A549 (cell line): ENCODE data around the gene CALML5.

Experiments
- CHD4 ChIP-seq: fragments of 200-600 bp; sonication (generic); IDR thresholded peaks from 2 replicates; pipeline ENCODE4 v1.6.1; 2016; ENCODE audit warnings: antibody characterized with exemption, mild to moderate bottlenecking, borderline replicate concordance
- HDAC2 ChIP-seq: fragments of 200-600 bp; sonication (generic); IDR thresholded peaks from 2 replicates; pipeline ENCODE4 v1.6.1; 2016
- MAZ ChIP-seq: fragments of 150-350 bp; IDR thresholded peaks from 2 replicates; pipeline ENCODE4 v1.6.1; 2014; ENCODE audit warnings: antibody characterized with exemption, low read depth, low read length, borderline replicate concordance
- POLR2A ChIP-seq: IDR thresholded peaks from 2 replicates; pipeline ENCODE4 v1.6.1; 2012; ENCODE audit warnings: mild to moderate bottlenecking, low read length
- RAD21 ChIP-seq, 2 experiments: fragments of >200 bp in 1 of 2; sonication (Bioruptor Twin) in 1 of 2; formaldehyde crosslinking in 1 of 2; IDR thresholded peaks in 1 of 2; conservative IDR thresholded peaks in 1 of 2; 2 replicates in 1 of 2; 3 replicates in 1 of 2; pipeline ENCODE4 v1.6.1; 2012 to 2018; ENCODE audit warnings: inconsistent platforms in 1 of 2
- TFCP2L1 ChIP-seq: fragments of 250-450 bp; sonication (Bioruptor Pico); IDR thresholded peaks from 2 replicates; pipeline ENCODE4 v1.5.0; 2021; ENCODE audit warnings: mild to moderate bottlenecking
- TF ChIP-seq, protein P1 (sequence below): fragments of 250-450 bp; sonication (Bioruptor Pico); IDR thresholded peaks from 2 replicates; pipeline ENCODE4 v1.5.0; 2021; ENCODE audit warnings: mild to moderate bottlenecking, moderate library complexity, borderline replicate concordance
- TF ChIP-seq, protein P2 (sequence below): fragments of >200 bp; sonication (Bioruptor Twin); formaldehyde crosslinking; IDR thresholded peaks from 3 replicates; pipeline ENCODE4 v1.5.1; 2016

DNA sequence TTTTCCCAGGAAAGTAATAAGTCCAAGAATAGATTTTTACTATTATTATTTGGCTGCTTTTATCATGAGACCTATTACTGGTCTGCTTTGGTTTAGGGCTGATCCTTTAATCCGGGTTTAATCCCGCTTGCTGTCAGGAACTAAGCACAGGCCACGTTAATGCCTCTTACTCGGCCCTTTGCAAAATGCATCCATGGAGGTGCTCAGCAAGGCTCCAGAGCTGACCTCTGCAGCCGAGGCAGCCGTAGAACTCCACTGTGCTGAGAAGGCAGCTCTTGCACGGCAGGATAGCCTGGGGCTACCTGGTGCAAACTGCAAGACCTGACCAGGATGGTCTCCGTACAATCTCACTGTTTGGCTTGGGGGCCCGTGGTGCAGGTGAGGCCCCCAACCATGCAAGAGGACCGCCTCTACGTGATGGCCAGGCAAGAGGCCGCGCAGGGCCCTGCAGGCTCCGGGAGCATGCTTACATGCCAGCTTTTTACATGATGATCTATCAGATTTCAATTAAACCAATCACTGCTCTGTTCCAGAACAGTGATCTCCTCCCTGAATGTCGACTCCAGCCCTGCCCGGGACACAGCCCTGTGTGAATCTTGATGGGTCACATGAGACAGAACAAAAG lies 15.0 kb upstream of the CALML5 start:
- TF ChIP-seq RAD21 (conservative IDR thresholded peaks at IDR 0.05 in 1 of 2, IDR thresholded peaks at IDR 0.05 in 1 of 2), result no peak
- no peak for TF ChIP-seq POLR2A
- no peak for TF ChIP-seq HDAC2
- no peak for TF ChIP-seq MAZ
- TF ChIP-seq, protein P1, sequence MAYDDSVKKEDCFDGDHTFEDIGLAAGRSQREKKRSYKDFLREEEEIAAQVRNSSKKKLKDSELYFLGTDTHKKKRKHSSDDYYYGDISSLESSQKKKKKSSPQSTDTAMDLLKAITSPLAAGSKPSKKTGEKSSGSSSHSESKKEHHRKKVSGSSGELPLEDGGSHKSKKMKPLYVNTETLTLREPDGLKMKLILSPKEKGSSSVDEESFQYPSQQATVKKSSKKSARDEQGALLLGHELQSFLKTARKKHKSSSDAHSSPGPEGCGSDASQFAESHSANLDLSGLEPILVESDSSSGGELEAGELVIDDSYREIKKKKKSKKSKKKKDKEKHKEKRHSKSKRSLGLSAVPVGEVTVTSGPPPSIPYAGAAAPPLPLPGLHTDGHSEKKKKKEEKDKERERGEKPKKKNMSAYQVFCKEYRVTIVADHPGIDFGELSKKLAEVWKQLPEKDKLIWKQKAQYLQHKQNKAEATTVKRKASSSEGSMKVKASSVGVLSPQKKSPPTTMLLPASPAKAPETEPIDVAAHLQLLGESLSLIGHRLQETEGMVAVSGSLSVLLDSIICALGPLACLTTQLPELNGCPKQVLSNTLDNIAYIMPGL (CRISPR knock-in tag), result no peak
- TF ChIP-seq, protein P2, sequence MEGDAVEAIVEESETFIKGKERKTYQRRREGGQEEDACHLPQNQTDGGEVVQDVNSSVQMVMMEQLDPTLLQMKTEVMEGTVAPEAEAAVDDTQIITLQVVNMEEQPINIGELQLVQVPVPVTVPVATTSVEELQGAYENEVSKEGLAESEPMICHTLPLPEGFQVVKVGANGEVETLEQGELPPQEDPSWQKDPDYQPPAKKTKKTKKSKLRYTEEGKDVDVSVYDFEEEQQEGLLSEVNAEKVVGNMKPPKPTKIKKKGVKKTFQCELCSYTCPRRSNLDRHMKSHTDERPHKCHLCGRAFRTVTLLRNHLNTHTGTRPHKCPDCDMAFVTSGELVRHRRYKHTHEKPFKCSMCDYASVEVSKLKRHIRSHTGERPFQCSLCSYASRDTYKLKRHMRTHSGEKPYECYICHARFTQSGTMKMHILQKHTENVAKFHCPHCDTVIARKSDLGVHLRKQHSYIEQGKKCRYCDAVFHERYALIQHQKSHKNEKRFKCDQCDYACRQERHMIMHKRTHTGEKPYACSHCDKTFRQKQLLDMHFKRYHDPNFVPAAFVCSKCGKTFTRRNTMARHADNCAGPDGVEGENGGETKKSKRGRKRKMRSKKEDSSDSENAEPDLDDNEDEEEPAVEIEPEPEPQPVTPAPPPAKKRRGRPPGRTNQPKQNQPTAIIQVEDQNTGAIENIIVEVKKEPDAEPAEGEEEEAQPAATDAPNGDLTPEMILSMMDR, result no peak
- TF ChIP-seq TFCP2L1 (CRISPR knock-in tag), result no peak
- TF ChIP-seq CHD4, result no peak
